ENCODE data around the gene ZSWIM6.

Gene ZSWIM6

DNA sequence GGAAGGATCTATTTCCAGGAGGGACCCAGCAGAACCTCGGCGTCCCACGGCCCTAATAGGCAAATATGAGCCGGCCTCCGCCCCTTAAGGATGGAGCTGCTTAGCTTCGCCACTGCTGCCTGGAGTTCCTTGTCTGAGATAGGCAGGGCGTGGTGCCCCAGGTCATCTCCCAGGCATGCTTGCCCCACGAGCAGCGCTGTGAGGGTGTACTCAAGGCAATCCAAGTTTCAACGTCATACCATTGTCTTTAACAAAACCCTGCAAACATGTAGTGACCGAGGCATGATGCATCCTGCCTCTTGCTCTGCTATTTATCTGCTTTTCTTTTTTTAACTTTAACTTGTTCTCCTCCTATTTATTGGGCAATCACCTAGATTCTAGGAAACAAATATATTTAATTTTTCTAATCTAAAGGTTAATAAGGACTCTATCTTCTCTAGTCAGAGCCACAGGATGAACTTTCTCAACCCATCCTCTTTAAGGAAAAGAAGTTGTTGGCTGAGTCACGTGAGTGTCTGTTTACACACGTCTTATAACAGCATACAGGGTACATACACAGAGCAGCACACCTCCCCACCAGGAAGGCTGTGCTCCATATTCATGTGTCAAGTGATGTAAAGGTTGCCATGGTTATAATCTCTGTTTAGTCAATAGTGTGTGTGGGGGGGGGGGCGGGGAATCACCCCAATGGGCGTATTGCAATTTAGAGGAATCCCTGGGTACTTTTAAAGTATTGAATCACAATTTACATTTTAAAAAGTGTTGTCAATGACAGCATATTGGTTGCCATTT lies 27.3 kb upstream of the ZSWIM6 start:
- peak; percentile 79 for DNase-seq (ENCODE audit: low read depth, low spot score)
- in situ Hi-C loops (cut with HindIII; ENCODE audit: low sequenced_read_pairs), result no loop called here
- H3K4me3 ChIP-seq (ENCODE audit: low read depth, low read length), result no peak overlapping the region
- TF ChIP-seq, protein P1, sequence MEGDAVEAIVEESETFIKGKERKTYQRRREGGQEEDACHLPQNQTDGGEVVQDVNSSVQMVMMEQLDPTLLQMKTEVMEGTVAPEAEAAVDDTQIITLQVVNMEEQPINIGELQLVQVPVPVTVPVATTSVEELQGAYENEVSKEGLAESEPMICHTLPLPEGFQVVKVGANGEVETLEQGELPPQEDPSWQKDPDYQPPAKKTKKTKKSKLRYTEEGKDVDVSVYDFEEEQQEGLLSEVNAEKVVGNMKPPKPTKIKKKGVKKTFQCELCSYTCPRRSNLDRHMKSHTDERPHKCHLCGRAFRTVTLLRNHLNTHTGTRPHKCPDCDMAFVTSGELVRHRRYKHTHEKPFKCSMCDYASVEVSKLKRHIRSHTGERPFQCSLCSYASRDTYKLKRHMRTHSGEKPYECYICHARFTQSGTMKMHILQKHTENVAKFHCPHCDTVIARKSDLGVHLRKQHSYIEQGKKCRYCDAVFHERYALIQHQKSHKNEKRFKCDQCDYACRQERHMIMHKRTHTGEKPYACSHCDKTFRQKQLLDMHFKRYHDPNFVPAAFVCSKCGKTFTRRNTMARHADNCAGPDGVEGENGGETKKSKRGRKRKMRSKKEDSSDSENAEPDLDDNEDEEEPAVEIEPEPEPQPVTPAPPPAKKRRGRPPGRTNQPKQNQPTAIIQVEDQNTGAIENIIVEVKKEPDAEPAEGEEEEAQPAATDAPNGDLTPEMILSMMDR (IDR thresholded peaks at IDR 0.05; ENCODE audit: low read depth, low read length), result no peak

DNA sequence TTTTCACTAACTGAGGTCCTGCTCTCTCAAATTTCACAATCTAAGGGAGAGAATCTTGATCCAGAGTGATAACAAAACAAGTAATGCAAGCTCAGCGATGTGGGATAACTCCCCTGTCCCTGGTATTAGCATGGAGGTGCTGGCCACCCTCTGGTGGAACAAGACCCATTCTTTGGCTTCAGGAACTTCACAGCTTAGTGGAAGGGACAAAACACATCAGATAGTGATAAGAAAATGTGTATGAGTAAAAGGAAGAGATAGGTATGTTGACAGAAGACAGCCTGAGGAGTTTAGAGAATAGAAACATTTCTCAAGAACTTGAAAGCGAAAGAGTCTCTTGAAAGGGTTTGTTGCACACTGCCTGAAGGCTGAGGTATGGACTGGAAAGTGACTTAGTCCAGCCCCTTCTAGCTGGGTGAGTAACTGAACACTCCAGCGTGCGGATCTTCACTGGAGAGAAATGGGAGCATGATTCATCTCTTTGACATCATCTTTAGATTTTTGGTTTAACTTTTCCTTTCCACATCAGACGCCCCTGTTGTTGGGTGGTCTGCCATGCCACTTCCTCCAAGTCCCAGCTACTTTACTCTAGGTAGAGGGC lies 25.4 kb upstream of the ZSWIM6 start:
- in situ Hi-C loops (cut with HindIII; ENCODE audit: low sequenced_read_pairs), result no loop called here
- peak; percentile 86 for DNase-seq (ENCODE audit: low read depth, low spot score)
- TF ChIP-seq, protein P1 (IDR thresholded peaks at IDR 0.05; ENCODE audit: low read depth, low read length), result no peak
- H3K4me3 ChIP-seq (ENCODE audit: low read depth, low read length), result no peak overlapping the region

DNA sequence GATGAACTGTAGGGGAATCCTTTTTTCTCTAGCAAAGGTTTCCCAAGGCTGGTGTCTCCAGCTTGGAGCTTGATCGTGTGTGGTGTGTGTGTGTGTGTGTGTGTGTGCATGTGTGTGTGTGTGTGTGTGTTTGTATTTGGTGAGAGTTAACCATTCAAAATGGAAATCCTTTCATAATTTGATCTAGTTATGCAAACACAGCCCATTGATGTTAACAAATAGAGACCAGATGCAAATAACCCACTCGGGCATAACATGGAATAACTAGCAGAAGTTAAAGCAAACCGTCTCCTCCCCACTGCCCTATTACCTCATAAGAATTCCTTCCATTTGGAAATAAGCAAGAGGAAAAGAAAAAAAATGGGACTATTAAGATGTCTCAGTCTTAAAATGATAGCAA lies 24.9 kb upstream of the ZSWIM6 start:
- in situ Hi-C loops (cut with HindIII; ENCODE audit: low sequenced_read_pairs), result no loop called here
- no peak overlapping the region for H3K4me3 ChIP-seq (ENCODE audit: low read depth, low read length)
- TF ChIP-seq, protein P1 (IDR thresholded peaks at IDR 0.05; ENCODE audit: low read depth, low read length), result no peak
- no peak for DNase-seq (ENCODE audit: low read depth, low spot score)

DNA sequence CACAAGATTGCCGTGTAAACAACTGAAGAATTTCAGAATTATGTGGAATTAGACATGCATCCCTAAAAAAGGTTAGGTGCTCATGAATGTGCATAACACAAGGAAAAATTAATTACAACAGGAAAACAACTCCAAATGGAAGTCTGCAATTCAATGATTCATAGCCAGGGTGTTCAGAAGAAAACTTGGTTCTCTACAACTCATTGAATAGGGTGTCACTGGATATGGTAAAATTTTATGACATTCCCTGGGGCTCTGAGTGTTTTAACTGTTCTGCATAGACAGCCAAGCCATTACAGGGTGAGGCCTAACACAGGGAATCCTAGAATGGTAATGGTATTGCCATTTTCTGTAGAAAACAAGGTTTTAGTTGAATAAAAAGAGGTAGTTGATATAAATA lies 24.4 kb upstream of the ZSWIM6 start:
- in situ Hi-C loops (cut with HindIII; ENCODE audit: low sequenced_read_pairs), result no loop called here
- DNase-seq (ENCODE audit: low read depth, low spot score), result no peak

DNA sequence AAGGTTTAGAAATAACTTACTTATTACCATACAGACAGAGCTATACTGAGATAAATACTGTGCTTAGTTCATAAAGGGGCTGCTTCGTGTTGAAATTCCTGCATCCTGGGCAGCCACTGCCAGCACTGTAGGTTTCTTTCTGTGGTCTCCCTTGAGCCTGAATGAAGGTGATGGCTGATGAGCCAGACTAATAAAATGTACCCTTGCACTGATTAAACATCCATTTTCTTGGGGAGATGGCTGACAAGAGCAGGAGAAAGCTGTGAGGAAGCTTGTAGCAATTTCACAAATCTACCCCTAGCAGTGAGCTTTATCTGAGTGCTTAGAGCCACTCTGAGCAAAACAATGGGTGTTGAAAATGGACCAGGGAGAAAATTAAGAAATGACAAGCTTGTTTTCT lies 23.3 kb upstream of the ZSWIM6 start:
- no peak for DNase-seq (ENCODE audit: low read depth, low spot score)
- in situ Hi-C loops (cut with HindIII; ENCODE audit: low sequenced_read_pairs), result no loop called here
- H3K4me3 ChIP-seq (ENCODE audit: low read depth, low read length), result no peak overlapping the region
- TF ChIP-seq, protein P1 (IDR thresholded peaks at IDR 0.05; ENCODE audit: low read depth, low read length), result no peak

More for the DNA sequence above, 24.4 kb upstream of the ZSWIM6 start:
- TF ChIP-seq, protein P1 (IDR thresholded peaks at IDR 0.05; ENCODE audit: low read depth, low read length), result no peak
- no peak overlapping the region for H3K4me3 ChIP-seq (ENCODE audit: low read depth, low read length)

DNA sequence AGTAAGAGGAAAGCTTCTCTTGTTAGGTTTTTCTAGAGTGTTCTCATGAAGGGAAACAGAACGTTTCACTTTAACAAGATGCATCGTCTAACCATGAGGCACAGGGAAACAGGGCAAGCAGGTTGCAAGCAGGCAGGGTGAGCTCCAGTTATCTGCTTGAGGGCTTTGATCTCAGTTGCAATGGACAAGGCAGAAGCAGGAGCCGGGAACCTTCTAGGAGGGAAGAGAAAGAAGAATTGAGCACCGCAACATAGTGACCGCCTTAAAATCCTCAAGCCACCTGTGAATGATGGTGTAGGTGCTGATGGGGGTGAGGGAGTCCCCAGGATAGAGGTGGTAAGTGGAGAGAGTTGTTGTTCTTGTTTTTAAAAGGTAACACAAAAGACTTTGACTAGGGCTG lies 22.9 kb upstream of the ZSWIM6 start:
- H3K4me3 ChIP-seq (ENCODE audit: low read depth, low read length), result no peak overlapping the region
- TF ChIP-seq, protein P1 (IDR thresholded peaks at IDR 0.05; ENCODE audit: low read depth, low read length), result no peak
- no peak for DNase-seq (ENCODE audit: low read depth, low spot score)
- in situ Hi-C loops (cut with HindIII; ENCODE audit: low sequenced_read_pairs), result no loop called here
